Smooth muscle cell of the brain vasculature (primary cell): ENCODE measurements around the gene PITPNC1.
A peak's percentile ranks its signal among the peaks of the same experiment; 100 is the strongest.
"Not testable (repeated sequence)": the region's sequence is repeated elsewhere in the genome, so short reads cannot be mapped to it uniquely, and the experiment has no call there.

Source experiments
- DNase-seq: peaks from one replicate; pipeline ENCODE4 v3.0.0-alpha.2; 2012; ENCODE audit warnings: low read depth, low spot score

The PITPNC1 gene

GRCh38 chr17:67619555-67619954 is 242.5 kb downstream of the PITPNC1 start:
- no peak for DNase-seq

GRCh38 chr17:67620088-67620487 is 243.0 kb downstream of the PITPNC1 start:
- no peak for DNase-seq

- no peak for DNase-seq
These were observed 243.6 kb downstream of the PITPNC1 start for GRCh38 chr17:67620636-67621035.

GRCh38 chr17:67623767-67624166 is 246.7 kb downstream of the PITPNC1 start:
- DNase-seq = no peak

GRCh38 chr17:67624886-67625656 is 248.0 kb downstream of the PITPNC1 start:
- no peak for DNase-seq

GRCh38 chr17:67625971-67626370 is 248.9 kb downstream of the PITPNC1 start:
- DNase-seq = no peak

GRCh38 chr17:67628580-67629013 is 251.5 kb downstream of the PITPNC1 start:
- no peak for DNase-seq

- DNase-seq = peak; percentile 17
These were observed 252.9 kb downstream of the PITPNC1 start for GRCh38 chr17:67629971-67630320.

- DNase-seq = not testable (repeated sequence)
These were observed 253.8 kb downstream of the PITPNC1 start for GRCh38 chr17:67630836-67631235.

- DNase-seq = no peak
These were observed 255.1 kb downstream of the PITPNC1 start for GRCh38 chr17:67632141-67632540.

GRCh38 chr17:67633751-67634211 is 256.7 kb downstream of the PITPNC1 start:
- DNase-seq = no peak

GRCh38 chr17:67635681-67636080 is 258.6 kb downstream of the PITPNC1 start:
- DNase-seq = no peak

- DNase-seq = no peak
These were observed 259.2 kb downstream of the PITPNC1 start for GRCh38 chr17:67636312-67636711.

- DNase-seq = no peak
These were observed 259.9 kb downstream of the PITPNC1 start for GRCh38 chr17:67636834-67637520.

GRCh38 chr17:67637901-67638641 is 261.0 kb downstream of the PITPNC1 start:
- no peak for DNase-seq

GRCh38 chr17:67638871-67639270 is 261.8 kb downstream of the PITPNC1 start:
- DNase-seq = no peak

- no peak for DNase-seq
These were observed 262.5 kb downstream of the PITPNC1 start for GRCh38 chr17:67639555-67639954.

- DNase-seq = no peak
These were observed 262.9 kb downstream of the PITPNC1 start for GRCh38 chr17:67639979-67640378.

GRCh38 chr17:67642488-67642887 is 265.4 kb downstream of the PITPNC1 start:
- DNase-seq = no peak

GRCh38 chr17:67644061-67644460 is 267.0 kb downstream of the PITPNC1 start:
- DNase-seq = no peak

- not testable (repeated sequence) for DNase-seq
These were observed 268.1 kb downstream of the PITPNC1 start for GRCh38 chr17:67645195-67645594.

- no peak for DNase-seq
These were observed 269.4 kb downstream of the PITPNC1 start for GRCh38 chr17:67646472-67646871.
